Measurements from ENCODE around the gene FCRL5.

DNA sequence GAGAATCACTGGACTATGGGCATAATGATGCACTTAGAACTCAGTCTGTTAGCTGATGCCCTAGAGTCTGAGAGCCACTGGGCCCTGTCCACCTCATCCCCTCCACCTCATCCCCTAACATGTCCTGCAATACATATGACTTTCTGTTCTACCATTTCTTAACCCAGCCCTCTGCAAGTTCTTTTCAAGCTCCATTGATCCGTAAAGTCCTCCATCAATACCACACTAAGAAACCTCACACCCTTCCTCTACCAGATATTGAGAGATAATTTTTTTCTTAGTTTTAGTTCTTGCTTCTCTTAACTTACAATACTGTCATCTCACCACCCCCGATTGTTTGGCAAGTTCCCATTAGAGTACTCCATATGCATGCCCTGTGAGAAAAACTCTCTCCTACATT lies 23.4 kb upstream of the FCRL5 start:
- TF ChIP-seq, protein P1, sequence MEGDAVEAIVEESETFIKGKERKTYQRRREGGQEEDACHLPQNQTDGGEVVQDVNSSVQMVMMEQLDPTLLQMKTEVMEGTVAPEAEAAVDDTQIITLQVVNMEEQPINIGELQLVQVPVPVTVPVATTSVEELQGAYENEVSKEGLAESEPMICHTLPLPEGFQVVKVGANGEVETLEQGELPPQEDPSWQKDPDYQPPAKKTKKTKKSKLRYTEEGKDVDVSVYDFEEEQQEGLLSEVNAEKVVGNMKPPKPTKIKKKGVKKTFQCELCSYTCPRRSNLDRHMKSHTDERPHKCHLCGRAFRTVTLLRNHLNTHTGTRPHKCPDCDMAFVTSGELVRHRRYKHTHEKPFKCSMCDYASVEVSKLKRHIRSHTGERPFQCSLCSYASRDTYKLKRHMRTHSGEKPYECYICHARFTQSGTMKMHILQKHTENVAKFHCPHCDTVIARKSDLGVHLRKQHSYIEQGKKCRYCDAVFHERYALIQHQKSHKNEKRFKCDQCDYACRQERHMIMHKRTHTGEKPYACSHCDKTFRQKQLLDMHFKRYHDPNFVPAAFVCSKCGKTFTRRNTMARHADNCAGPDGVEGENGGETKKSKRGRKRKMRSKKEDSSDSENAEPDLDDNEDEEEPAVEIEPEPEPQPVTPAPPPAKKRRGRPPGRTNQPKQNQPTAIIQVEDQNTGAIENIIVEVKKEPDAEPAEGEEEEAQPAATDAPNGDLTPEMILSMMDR (IDR thresholded peaks at IDR 0.05; ENCODE audit: low read depth, low read length), result no peak
- TF ChIP-seq, protein P2, sequence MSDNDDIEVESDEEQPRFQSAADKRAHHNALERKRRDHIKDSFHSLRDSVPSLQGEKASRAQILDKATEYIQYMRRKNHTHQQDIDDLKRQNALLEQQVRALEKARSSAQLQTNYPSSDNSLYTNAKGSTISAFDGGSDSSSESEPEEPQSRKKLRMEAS (IDR thresholded peaks at IDR 0.05; ENCODE audit: low read depth, low read length), result no peak
- no peak for TF ChIP-seq MYC (IDR thresholded peaks at IDR 0.05; ENCODE audit: low read depth, low read length)
- TF ChIP-seq POLR2A (IDR thresholded peaks at IDR 0.05; ENCODE audit: extremely low read depth, insufficient read length), result no peak
